ENCODE measurements around the gene COL4A3. TPM values are rescaled to one million over a fixed set of nuclear protein-coding genes. Genes with fewer than 3 reads are reported as not detected.

The COL4A3 gene
- total RNA-seq, 1 donor from 2014 or later: 0.26 TPM

- H3K36me3 ChIP-seq (ENCODE audit: control insufficient read depth, insufficient read depth, low read length): peaks cover 2% of the 10 kb centered on the region
- no peak for FAIRE-seq
These were observed 185.7 kb downstream of the COL4A3 start for GRCh38 chr2:227349989-227350612.

GRCh38 chr2:227351639-227352038 is 187.2 kb downstream of the COL4A3 start:
- DNase-seq (ENCODE audit: low read depth) (no peak), FAIRE-seq (no peak)
- H3K27me3 ChIP-seq (ENCODE audit: control insufficient read depth, insufficient read depth, low read length): no peaks in the 10 kb centered on the region
- peaks cover 3% of the 10 kb centered on the region for H3K36me3 ChIP-seq (ENCODE audit: control insufficient read depth, insufficient read depth, low read length)
- H3K4me3 ChIP-seq (ENCODE audit: low read depth, low read length): no peak overlapping the region
- TF ChIP-seq CTCF (IDR thresholded peaks at IDR 0.05; ENCODE audit: insufficient read depth, low read length, severe bottlenecking): no peak

More at GRCh38 chr2:227349989-227350612, 185.7 kb downstream of the COL4A3 start:
- TF ChIP-seq CTCF (IDR thresholded peaks at IDR 0.05; ENCODE audit: insufficient read depth, low read length, severe bottlenecking): no peak
- Histone ChIP-seq H3K27me3 (ENCODE audit: control insufficient read depth, insufficient read depth, low read length) (no peaks in the 10 kb centered on the region), H3K4me3 (ENCODE audit: low read depth, low read length) (no peak overlapping the region)
- no peak for DNase-seq (ENCODE audit: low read depth)

GRCh38 chr2:227360351-227360750 is 195.9 kb downstream of the COL4A3 start:
- TF ChIP-seq CTCF (IDR thresholded peaks at IDR 0.05; ENCODE audit: insufficient read depth, low read length, severe bottlenecking): no peak
- Histone ChIP-seq H3K4me3 (ENCODE audit: low read depth, low read length) (no peak overlapping the region), H3K36me3 (ENCODE audit: control insufficient read depth, insufficient read depth, low read length) (peaks cover 2% of the 10 kb centered on the region), H3K27me3 (ENCODE audit: control insufficient read depth, insufficient read depth, low read length) (no peaks in the 10 kb centered on the region)
- no peak for DNase-seq (ENCODE audit: low read depth)
- no peak for FAIRE-seq

GRCh38 chr2:227363756-227364155 is 199.3 kb downstream of the COL4A3 start:
- Histone ChIP-seq H3K4me3 (ENCODE audit: low read depth, low read length) (no peak overlapping the region), H3K36me3 (ENCODE audit: control insufficient read depth, insufficient read depth, low read length) (no peaks in the 10 kb centered on the region), H3K27me3 (ENCODE audit: control insufficient read depth, insufficient read depth, low read length) (no peaks in the 10 kb centered on the region)
- TF ChIP-seq CTCF (IDR thresholded peaks at IDR 0.05; ENCODE audit: insufficient read depth, low read length, severe bottlenecking): peak; percentile 8
- FAIRE-seq (no peak), DNase-seq (ENCODE audit: low read depth) (peak; percentile 7)

Other genes with a start within 250 kb of the COL4A3 start
- under 0.01 and 0.13 TPM in 2 replicates for gene COL4A4, start 419 bp upstream of the COL4A3 start, total RNA-seq
- gene MFF, start 160.6 kb downstream of the COL4A3 start, total RNA-seq: 63.4 and 68.2 TPM in 2 replicates
- not detected in 2 replicates for gene TM4SF20, start 214.7 kb downstream of the COL4A3 start, total RNA-seq
- not detected in 2 replicates for gene SCYGR1, start 223.3 kb downstream of the COL4A3 start, total RNA-seq

Data from bronchial epithelial cell (primary cell).